ENCODE data around the gene BOLA2. TPM values are rescaled to one million over a fixed set of nuclear protein-coding genes. Genes with fewer than 3 reads are reported as not detected.
"Not testable (repeated sequence)": the region's sequence is repeated elsewhere in the genome, so short reads cannot be mapped to it uniquely, and the experiment has no call there.

Gene BOLA2
- polyA plus RNA-seq (2013, experiment 1 of 4): 12.8 TPM
- 15.6 TPM for polyA plus RNA-seq (2013, experiment 2 of 4)
- polyA plus RNA-seq (2013, experiment 3 of 4): 14.4 TPM
- polyA plus RNA-seq (2013, experiment 4 of 4): 14.8 TPM

DNA sequence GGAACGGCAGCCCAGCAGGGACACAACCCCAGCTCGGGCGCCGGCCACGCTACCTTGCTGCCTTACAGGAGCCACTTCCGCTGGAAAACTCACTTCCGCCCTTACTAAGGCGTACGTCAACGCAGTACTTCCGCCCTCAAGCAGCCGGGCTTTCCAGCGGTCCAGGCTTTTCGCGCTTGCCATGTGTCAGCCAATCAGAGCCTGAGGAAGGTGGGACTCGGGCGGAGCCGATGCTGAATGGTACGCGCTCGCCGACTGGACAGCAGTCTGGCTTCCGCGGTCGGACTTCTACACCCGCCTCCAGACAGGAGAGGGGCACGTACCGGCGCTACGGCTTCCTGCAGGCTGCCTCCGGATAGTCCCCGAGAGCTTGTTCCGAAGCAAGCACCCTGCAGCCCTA is at the start of gene BOLA2, which contains the start of gene SLX1B:
Gene BOLA2, minus strand, starts transcription at position 83 of the 400 bp plus-strand sequence. CDS start 98 bp downstream, outside the sequence.
Gene SLX1B, plus strand, starts transcription at position 265 of the 400 bp plus-strand sequence.
- WGBS, 2 experiments: no CpG with 5 or more reads among the region's 33 CpGs
- H3K4me1 ChIP-seq (ENCODE audit: control insufficient read depth, insufficient read depth, low read length); H3K9me3 ChIP-seq (ENCODE audit: control insufficient read depth, low read length); H3K27me3 ChIP-seq (ENCODE audit: control insufficient read depth, insufficient read depth, low read length, poor library complexity, severe bottlenecking); H3K36me3 ChIP-seq (ENCODE audit: control insufficient read depth, insufficient read depth, low read length); H3K4me3 ChIP-seq (ENCODE audit: insufficient read depth, low read depth, low read length); H3K27ac ChIP-seq (ENCODE audit: insufficient read depth, low read depth, low read length, poor library complexity, severe bottlenecking): not testable (repeated sequence)

DNA sequence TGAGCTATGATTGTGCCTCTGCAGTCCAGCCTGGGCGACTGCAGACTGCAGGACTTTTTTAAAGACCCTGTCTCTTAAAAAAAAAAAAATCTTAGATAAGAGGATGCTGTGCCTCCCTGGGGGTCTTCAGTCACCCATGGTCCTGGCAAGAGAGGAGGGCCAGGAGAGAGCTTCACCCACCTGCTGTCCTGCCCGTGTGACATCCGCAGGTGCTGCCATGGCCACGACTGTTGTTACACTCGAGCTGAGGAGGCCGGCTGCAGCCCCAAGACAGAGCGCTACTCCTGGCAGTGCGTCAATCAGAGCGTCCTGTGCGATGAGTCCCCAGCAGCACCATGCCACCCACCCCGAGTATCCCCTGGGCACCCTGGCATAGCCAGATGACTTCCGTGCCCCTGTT is 28.1 kb upstream of the BOLA2 start:
- H3K9me3 ChIP-seq (ENCODE audit: control insufficient read depth, low read length); H3K27ac ChIP-seq (ENCODE audit: insufficient read depth, low read depth, low read length, poor library complexity, severe bottlenecking); H3K4me3 ChIP-seq (ENCODE audit: insufficient read depth, low read depth, low read length); H3K4me1 ChIP-seq (ENCODE audit: control insufficient read depth, insufficient read depth, low read length); H3K27me3 ChIP-seq (ENCODE audit: control insufficient read depth, insufficient read depth, low read length, poor library complexity, severe bottlenecking); H3K36me3 ChIP-seq (ENCODE audit: control insufficient read depth, insufficient read depth, low read length): not testable (repeated sequence)
- WGBS, 2 experiments: 92 to 98% methylated on average over 3 to 4 of the region's 12 CpGs

DNA sequence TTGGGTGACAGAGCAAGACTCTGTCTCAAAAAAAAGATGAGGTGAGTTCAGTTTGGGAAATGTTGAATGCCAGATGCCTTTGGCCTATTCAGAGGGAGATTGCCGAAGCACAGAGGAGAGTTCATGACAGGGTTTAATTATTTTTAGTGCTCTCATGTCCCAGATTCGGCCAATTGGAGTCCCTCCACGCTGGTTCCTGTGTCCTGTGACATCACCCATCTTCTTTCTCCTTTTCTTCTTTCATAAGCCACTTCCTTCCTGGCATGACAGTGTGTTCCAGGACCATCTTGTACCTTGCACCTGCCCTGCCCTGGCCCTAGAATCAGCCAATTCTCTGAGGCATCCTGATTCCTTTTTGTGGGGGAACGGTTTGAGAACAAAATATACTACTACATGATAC is 17.9 kb upstream of the BOLA2 start:
- H3K4me1 ChIP-seq (ENCODE audit: control insufficient read depth, insufficient read depth, low read length); H3K36me3 ChIP-seq (ENCODE audit: control insufficient read depth, insufficient read depth, low read length): not testable (repeated sequence)
- no CpG with 5 or more reads among the region's 4 CpGs for WGBS, 2 experiments

DNA sequence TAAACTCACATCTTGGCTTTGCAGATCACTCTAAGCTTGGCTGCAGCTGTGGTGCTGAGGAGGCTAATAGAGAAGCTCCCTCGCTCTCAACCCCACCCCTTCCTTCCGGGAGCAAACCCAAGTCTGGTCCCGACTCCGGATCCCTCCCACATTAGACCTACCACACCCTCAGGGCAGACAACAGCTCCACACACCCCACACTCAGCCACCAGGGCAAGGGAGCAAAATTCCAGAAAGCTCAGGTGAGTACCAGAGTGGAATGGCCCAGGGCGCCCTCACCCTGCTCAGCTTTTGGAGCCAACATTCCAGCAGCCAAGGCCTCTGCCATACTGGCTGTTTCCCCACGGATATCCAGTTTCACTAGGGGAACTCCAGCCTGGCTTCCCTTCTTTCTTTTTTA is 15.5 kb upstream of the BOLA2 start:
- H3K27ac ChIP-seq (ENCODE audit: insufficient read depth, low read depth, low read length, poor library complexity, severe bottlenecking); H3K27me3 ChIP-seq (ENCODE audit: control insufficient read depth, insufficient read depth, low read length, poor library complexity, severe bottlenecking); H3K4me3 ChIP-seq (ENCODE audit: insufficient read depth, low read depth, low read length); H3K36me3 ChIP-seq (ENCODE audit: control insufficient read depth, insufficient read depth, low read length); H3K4me1 ChIP-seq (ENCODE audit: control insufficient read depth, insufficient read depth, low read length); H3K9me3 ChIP-seq (ENCODE audit: control insufficient read depth, low read length): not testable (repeated sequence)
- WGBS, 2 experiments: 81 to 86% methylated on average over 5 of the region's 6 CpGs

More for the DNA sequence above, 17.9 kb upstream of the BOLA2 start:
- not testable (repeated sequence) for H3K27me3 ChIP-seq (ENCODE audit: control insufficient read depth, insufficient read depth, low read length, poor library complexity, severe bottlenecking); H3K4me3 ChIP-seq (ENCODE audit: insufficient read depth, low read depth, low read length); H3K27ac ChIP-seq (ENCODE audit: insufficient read depth, low read depth, low read length, poor library complexity, severe bottlenecking); H3K9me3 ChIP-seq (ENCODE audit: control insufficient read depth, low read length)

DNA sequence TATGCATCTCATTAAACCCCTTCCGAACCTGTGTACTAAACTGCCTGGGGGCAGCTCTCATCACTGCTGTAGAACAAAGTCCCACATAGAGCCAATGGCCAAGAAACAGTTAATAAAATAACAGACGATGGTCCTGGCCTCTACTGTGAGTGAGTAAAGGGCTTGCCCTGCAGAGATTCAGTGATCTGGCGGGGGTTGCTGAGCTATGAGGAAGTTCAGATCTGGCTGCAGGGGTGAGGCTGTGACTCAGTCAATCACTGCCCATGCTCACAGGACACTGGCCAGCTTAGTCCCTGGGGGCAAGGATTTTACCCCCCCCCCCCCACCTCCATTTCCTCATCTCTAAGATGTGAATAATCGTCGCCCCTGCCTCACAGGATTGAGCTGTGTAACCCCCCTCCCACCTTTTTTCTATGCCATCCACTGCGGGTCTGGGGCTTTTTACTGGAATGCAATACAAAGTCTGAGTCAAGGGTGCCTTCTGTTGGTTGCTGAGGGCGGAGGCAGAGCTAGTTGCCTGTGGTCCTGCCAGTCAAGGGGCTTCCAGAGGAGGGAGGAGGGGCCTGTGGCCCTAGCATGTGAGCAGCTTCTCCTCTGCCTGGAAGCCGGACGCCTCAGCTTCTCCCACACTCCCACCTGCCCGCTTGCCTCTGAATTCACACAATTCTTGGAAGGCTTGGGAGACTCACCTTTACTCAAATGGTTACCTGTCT is 13.7 kb upstream of the BOLA2 start:
- H3K27ac ChIP-seq (ENCODE audit: insufficient read depth, low read depth, low read length, poor library complexity, severe bottlenecking); H3K4me3 ChIP-seq (ENCODE audit: insufficient read depth, low read depth, low read length); H3K27me3 ChIP-seq (ENCODE audit: control insufficient read depth, insufficient read depth, low read length, poor library complexity, severe bottlenecking); H3K9me3 ChIP-seq (ENCODE audit: control insufficient read depth, low read length); H3K36me3 ChIP-seq (ENCODE audit: control insufficient read depth, insufficient read depth, low read length); H3K4me1 ChIP-seq (ENCODE audit: control insufficient read depth, insufficient read depth, low read length): not testable (repeated sequence)
- no CpG with 5 or more reads among the region's 10 CpGs for WGBS, 2 experiments

DNA sequence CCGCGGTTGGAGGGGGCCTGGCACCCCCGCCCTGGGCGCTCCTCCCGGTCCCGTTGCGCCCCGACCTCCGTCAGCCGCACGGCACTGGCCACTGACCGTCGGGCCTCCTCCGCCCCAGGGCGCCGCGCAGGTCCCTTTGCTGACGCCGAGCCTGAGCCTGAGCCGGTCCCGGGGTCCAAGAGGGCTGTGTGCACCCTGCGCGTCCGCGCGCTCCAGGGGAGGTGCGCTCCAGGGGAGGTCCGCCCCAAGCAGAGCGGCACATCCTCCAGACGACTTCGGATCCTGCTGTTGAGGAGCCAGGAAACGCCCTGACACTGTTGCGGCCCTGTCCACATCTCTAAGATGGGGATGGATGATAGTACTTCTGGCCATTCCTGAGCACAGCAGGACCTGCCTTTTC is 12.8 kb upstream of the BOLA2 start:
- WGBS, 2 experiments: no CpG with 5 or more reads among the region's 33 CpGs
- not testable (repeated sequence) for H3K9me3 ChIP-seq (ENCODE audit: control insufficient read depth, low read length); H3K36me3 ChIP-seq (ENCODE audit: control insufficient read depth, insufficient read depth, low read length); H3K4me1 ChIP-seq (ENCODE audit: control insufficient read depth, insufficient read depth, low read length); H3K27ac ChIP-seq (ENCODE audit: insufficient read depth, low read depth, low read length, poor library complexity, severe bottlenecking); H3K4me3 ChIP-seq (ENCODE audit: insufficient read depth, low read depth, low read length); H3K27me3 ChIP-seq (ENCODE audit: control insufficient read depth, insufficient read depth, low read length, poor library complexity, severe bottlenecking)

DNA sequence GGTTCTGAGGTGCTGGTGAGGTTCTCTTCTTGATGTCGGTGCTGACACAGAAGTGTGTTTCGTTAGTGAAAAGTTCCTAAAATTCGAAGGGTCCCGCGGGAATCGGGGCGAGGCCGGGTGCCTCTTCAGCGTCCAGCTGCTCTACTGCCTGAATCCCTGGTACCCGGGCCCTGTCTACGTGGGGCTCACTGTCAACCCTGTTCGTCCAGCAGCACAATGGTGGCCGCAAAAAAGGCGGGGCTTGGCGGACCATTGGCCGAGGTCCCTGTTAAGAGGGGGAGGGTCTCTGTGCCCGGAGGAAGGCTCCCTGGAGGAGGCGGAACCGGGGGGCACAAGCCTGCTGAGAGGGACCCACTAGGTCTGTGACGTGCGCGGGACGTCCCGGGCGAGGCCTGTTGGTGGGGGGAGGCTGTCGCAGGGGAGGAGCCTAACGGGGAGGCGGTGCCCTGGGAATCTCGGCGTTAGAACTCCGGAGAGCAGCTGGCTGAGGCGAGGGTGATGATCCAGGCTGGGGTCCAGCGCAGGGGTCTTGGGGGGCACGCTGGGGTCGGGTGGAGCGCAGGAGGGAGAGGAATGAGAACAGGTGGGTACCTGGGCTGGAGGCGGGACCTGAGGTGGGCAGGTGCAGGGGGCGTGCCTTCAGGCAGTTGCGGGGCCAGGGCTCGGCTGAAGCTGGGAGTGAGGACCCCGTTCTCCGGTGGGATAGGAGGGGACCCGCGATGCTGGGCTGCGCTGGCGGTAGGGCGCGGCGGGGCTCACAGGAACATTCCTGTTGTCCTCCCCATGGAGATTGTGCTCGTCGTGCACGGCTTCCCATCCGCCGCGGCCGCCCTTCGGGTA is 12.1 kb upstream of the BOLA2 start:
- WGBS, 2 experiments: no CpG with 5 or more reads among the region's 57 CpGs
- H3K27ac ChIP-seq (ENCODE audit: insufficient read depth, low read depth, low read length, poor library complexity, severe bottlenecking); H3K4me1 ChIP-seq (ENCODE audit: control insufficient read depth, insufficient read depth, low read length); H3K36me3 ChIP-seq (ENCODE audit: control insufficient read depth, insufficient read depth, low read length); H3K9me3 ChIP-seq (ENCODE audit: control insufficient read depth, low read length); H3K4me3 ChIP-seq (ENCODE audit: insufficient read depth, low read depth, low read length); H3K27me3 ChIP-seq (ENCODE audit: control insufficient read depth, insufficient read depth, low read length, poor library complexity, severe bottlenecking): not testable (repeated sequence)

DNA sequence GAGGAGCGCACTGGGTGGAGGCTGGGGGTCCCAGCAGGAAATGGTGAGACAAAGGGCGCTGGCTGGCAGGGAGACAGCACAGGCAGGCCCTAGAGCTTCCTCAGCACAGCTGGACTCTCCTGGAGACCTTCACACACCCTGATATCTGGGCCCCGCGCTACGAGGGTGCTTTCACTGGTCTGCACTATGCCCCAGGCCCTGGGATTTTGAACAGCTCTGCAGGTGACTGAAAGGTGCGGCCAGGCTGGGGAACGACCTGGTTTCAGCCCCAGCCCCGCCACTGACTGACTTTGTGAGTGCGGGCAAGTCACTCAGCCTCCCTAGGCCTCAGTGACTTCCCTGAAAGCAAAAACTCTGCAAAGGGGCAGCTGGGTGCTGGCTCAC is 6.5 kb upstream of the BOLA2 start:
- no CpG with 5 or more reads among the region's 9 CpGs for WGBS, 2 experiments
- not testable (repeated sequence) for H3K4me3 ChIP-seq (ENCODE audit: insufficient read depth, low read depth, low read length); H3K27me3 ChIP-seq (ENCODE audit: control insufficient read depth, insufficient read depth, low read length, poor library complexity, severe bottlenecking); H3K4me1 ChIP-seq (ENCODE audit: control insufficient read depth, insufficient read depth, low read length); H3K9me3 ChIP-seq (ENCODE audit: control insufficient read depth, low read length); H3K27ac ChIP-seq (ENCODE audit: insufficient read depth, low read depth, low read length, poor library complexity, severe bottlenecking); H3K36me3 ChIP-seq (ENCODE audit: control insufficient read depth, insufficient read depth, low read length)

DNA sequence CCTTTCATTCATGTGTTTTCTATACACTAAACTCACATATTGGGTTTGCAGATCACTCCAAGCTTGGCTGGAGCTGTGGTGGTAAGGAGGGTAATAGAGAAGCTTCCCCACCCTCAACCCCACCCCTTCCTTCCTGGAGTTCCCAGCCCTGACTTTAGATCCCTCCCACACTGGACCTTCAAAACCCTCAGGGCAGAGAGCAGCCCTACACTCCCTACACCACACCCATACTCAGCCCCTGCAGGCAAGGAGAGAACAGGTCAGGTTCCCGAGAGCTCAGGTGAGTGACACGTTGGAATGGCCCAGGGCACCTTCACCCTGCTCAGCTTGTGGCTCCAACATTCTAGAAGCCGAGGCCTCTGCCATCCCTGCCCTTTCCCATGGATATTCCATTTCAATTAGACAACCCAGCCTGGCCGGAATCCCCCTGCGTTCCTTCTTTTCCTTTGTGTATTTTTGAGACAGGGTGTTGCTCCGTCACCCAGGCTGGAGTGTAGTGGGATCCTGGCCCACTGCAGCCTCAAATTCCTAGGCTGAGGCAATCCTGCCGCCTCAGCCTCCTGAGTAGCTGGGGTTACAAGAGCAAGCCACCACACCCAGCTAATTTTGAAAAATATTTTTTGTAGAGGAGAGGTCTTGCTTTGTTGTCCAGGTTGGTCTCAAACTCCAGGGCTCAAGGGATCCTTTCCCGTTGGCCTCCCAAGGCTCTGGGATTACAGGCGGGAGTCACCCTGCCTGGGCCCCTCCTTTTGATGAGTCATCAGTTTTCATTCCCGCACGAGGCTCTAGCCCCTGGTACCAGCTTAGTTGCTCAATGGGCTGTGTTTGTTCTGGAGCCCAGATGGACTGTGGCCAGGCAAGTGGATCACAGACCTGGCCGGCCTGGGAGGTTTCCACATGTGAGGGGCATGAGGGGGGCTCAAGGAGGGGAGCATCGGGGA is 5.8 kb upstream of the BOLA2 start, which contains the start of gene SULT1A4:
Gene SULT1A4, plus strand, starts transcription at position 208 of the 941 bp plus-strand sequence. CDS start 1,473 bp downstream, outside the sequence.
- not testable (repeated sequence) for H3K27me3 ChIP-seq (ENCODE audit: control insufficient read depth, insufficient read depth, low read length, poor library complexity, severe bottlenecking); H3K4me1 ChIP-seq (ENCODE audit: control insufficient read depth, insufficient read depth, low read length); H3K9me3 ChIP-seq (ENCODE audit: control insufficient read depth, low read length); H3K36me3 ChIP-seq (ENCODE audit: control insufficient read depth, insufficient read depth, low read length); H3K27ac ChIP-seq (ENCODE audit: insufficient read depth, low read depth, low read length, poor library complexity, severe bottlenecking); H3K4me3 ChIP-seq (ENCODE audit: insufficient read depth, low read depth, low read length)
- WGBS, 2 experiments: no CpG with 5 or more reads among the region's 13 CpGs

DNA sequence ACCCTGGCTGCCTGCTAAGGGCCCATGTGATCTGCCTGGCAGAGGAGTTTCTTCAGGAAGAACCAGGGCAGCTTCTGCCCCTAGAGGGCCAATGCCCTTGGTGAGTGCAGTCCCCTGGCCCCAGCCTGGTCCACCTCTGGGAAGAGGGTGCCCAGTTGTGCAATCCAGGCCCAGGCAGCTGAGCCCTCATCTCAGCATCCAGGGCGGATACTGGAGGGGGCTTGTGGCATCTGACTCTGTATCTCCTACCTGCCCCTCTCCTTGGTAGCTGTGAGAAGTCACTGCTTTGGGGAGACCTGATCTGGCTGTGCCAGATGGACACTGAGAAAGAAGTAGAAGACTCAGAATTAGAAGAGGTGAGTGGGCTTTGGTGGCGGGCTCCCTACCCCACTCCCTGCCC is 3.5 kb upstream of the BOLA2 start:
- H3K27ac ChIP-seq (ENCODE audit: insufficient read depth, low read depth, low read length, poor library complexity, severe bottlenecking); H3K4me3 ChIP-seq (ENCODE audit: insufficient read depth, low read depth, low read length); H3K9me3 ChIP-seq (ENCODE audit: control insufficient read depth, low read length); H3K36me3 ChIP-seq (ENCODE audit: control insufficient read depth, insufficient read depth, low read length); H3K4me1 ChIP-seq (ENCODE audit: control insufficient read depth, insufficient read depth, low read length); H3K27me3 ChIP-seq (ENCODE audit: control insufficient read depth, insufficient read depth, low read length, poor library complexity, severe bottlenecking): not testable (repeated sequence)
- 94 to 100% methylated on average over 1 of the region's 2 CpGs for WGBS, 2 experiments
